ENCODE measurements around the gene CELA2A.

DNA sequence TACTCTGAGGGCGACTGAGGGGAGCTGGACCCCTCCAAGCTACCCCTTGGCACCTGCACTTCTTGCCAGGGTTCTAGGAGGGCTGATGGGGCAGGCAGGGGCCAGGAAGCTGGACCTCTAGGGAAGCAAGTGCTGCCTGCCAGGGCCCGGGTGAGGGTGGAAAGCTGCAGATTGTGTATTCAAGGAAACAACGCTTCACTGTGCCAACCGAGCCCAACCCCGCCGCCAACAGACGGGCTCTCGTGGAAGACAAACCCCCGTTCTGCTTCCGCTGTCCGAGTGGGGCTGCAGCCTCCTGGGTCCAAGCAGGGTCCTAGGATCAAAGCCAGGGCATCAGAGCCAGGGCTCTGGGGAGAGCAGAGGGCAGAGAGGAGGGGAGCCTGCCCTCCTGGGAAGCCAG is 43.7 kb upstream of the CELA2A start:
- TF ChIP-seq CTCF (IDR thresholded peaks at IDR 0.05), result no peak
- TF ChIP-seq POLR2A (IDR thresholded peaks at IDR 0.05), result no peak
